NK-92 (cell line): ENCODE measurements around the gene NAPB.
"Not testable (repeated sequence)": the region's sequence is repeated elsewhere in the genome, so short reads cannot be mapped to it uniquely, and the experiment has no call there.

Source experiments
- DNase-seq: peaks from one replicate; lab custom pipeline; 2025; ENCODE audit not compliant: unreplicated experiment; lab: John Stamatoyannopoulos, UW

Gene NAPB

GRCh38 chr20:23420943-23421931, at the start of gene NAPB:
Gene NAPB, minus strand, starts transcription at chr20:23421488. Its CDS starts 86 bp downstream, at chr20:23421402.
- peak; percentile 45 for DNase-seq

GRCh38 chr20:23466961-23467360, 45.7 kb upstream of the NAPB start:
- not testable (repeated sequence) for DNase-seq

GRCh38 chr20:23461180-23461579, 39.9 kb upstream of the NAPB start:
- no peak for DNase-seq

GRCh38 chr20:23459461-23460150, 38.3 kb upstream of the NAPB start:
- no peak for DNase-seq

GRCh38 chr20:23456873-23457272, 35.6 kb upstream of the NAPB start:
- DNase-seq: no peak

GRCh38 chr20:23456409-23456808, 35.1 kb upstream of the NAPB start:
- DNase-seq: no peak

- DNase-seq: no peak
Measured at GRCh38 chr20:23455639-23456038, 34.4 kb upstream of the NAPB start.

- DNase-seq: no peak
Measured at GRCh38 chr20:23454816-23455215, 33.5 kb upstream of the NAPB start.

GRCh38 chr20:23453549-23454543, 32.6 kb upstream of the NAPB start:
- no peak for DNase-seq

GRCh38 chr20:23452776-23453175, 31.5 kb upstream of the NAPB start, which contains the start of gene CST11:
Gene CST11, minus strand, starts transcription at chr20:23452876. Its CDS starts 65 bp downstream, at chr20:23452811.
- DNase-seq: no peak

- DNase-seq: no peak
Measured at GRCh38 chr20:23451956-23452487, 30.7 kb upstream of the NAPB start.

GRCh38 chr20:23450877-23451276, 29.6 kb upstream of the NAPB start:
- DNase-seq: no peak

GRCh38 chr20:23449421-23449820, 28.1 kb upstream of the NAPB start:
- no peak for DNase-seq

GRCh38 chr20:23448167-23448566, 26.9 kb upstream of the NAPB start:
- no peak for DNase-seq

- no peak for DNase-seq
Measured at GRCh38 chr20:23446505-23446904, 25.2 kb upstream of the NAPB start.

GRCh38 chr20:23445596-23446217, 24.4 kb upstream of the NAPB start:
- no peak for DNase-seq

- DNase-seq: no peak
Measured at GRCh38 chr20:23444859-23445258, 23.6 kb upstream of the NAPB start.

GRCh38 chr20:23442436-23442835, 21.1 kb upstream of the NAPB start:
- DNase-seq: no peak

- DNase-seq: no peak
Measured at GRCh38 chr20:23441850-23442313, 20.6 kb upstream of the NAPB start.

- no peak for DNase-seq
Measured at GRCh38 chr20:23440004-23440403, 18.7 kb upstream of the NAPB start.
